Neural cell (in vitro differentiated cells): ENCODE results near the gene SARS2.

Source experiments
- CTCF ChIP-seq: fragments of 450-650 bp; IDR thresholded peaks from 2 replicates; pipeline ENCODE4 v1.5.1; 2014; ENCODE audit warnings: antibody characterized with exemption, mild to moderate bottlenecking, moderate library complexity; ENCODE audit not compliant: poor library complexity, severe bottlenecking
- EZH2 ChIP-seq: fragments of 200-600, 300-800 bp; shearing (Covaris generic), sonication (generic); IDR thresholded peaks from 2 replicates; pipeline ENCODE4 v1.6.1; 2014; ENCODE audit warnings: antibody characterized with exemption, low read length, borderline replicate concordance, mild to moderate bottlenecking; ENCODE audit not compliant: insufficient read depth, poor library complexity, severe bottlenecking
- MXI1 ChIP-seq: fragments of 450-650 bp; conservative IDR thresholded peaks from 2 replicates; pipeline ENCODE4 v1.6.1; 2014; ENCODE audit warnings: antibody characterized with exemption, mild to moderate bottlenecking; ENCODE audit not compliant: poor library complexity, severe bottlenecking
- POLR2AphosphoS5 ChIP-seq: IDR thresholded peaks from 2 replicates; pipeline ENCODE4 v1.6.1; 2012
- REST ChIP-seq: IDR thresholded peaks from 2 replicates; pipeline ENCODE4 v1.6.1; 2012; ENCODE audit warnings: borderline replicate concordance

GRCh38 chr19:38901683-38902082 is 28.9 kb downstream of the SARS2 start:
- TF ChIP-seq CTCF (no peak), EZH2 (no peak), POLR2AphosphoS5 (no peak), REST (no peak), MXI1 (no peak)
